GM12874 (cell line): ENCODE data around the gene TCF25.

Experiments
- CTCF ChIP-seq: IDR thresholded peaks from 2 replicates; pipeline ENCODE4 v1.5.1; 2011; ENCODE audit warnings: low read depth, mild to moderate bottlenecking, control low read depth, low read length, moderate library complexity; ENCODE audit not compliant: insufficient read depth

TCF25 gene

GRCh38 chr16:89957216-89957785 lies 83.9 kb downstream of the TCF25 start:
- no peak for TF ChIP-seq CTCF

- TF ChIP-seq CTCF: no peak
Measured at GRCh38 chr16:89958068-89958467, 84.7 kb downstream of the TCF25 start.

GRCh38 chr16:89958596-89958995 lies 85.2 kb downstream of the TCF25 start:
- no peak for TF ChIP-seq CTCF

GRCh38 chr16:89960966-89961365 lies 87.6 kb downstream of the TCF25 start:
- no peak for TF ChIP-seq CTCF
